GM18858 (cell line): Measurements from ENCODE around the gene GPR65.
A peak's percentile ranks its signal among the peaks of the same experiment; 100 is the strongest.

ENCODE experiments used
- ATAC-seq: cut with Tn5 transposase; IDR thresholded peaks from one replicate; pipeline ENCODE4 v1.9.1; 2021; ENCODE audit not compliant: unreplicated experiment

The GPR65 gene

GRCh38 chr14:88037325-88037724 is 32.4 kb downstream of the GPR65 start:
- no peak for ATAC-seq

GRCh38 chr14:88039197-88039596 is 34.3 kb downstream of the GPR65 start:
- ATAC-seq: no peak

- ATAC-seq: no peak
Measured at GRCh38 chr14:88040146-88040545, 35.2 kb downstream of the GPR65 start.

GRCh38 chr14:88043529-88044443 is 38.9 kb downstream of the GPR65 start:
- no peak for ATAC-seq

- ATAC-seq: no peak
Measured at GRCh38 chr14:88044444-88044758, 39.5 kb downstream of the GPR65 start.

- peak; percentile 88 for ATAC-seq
Measured at GRCh38 chr14:88044776-88045446, 40.0 kb downstream of the GPR65 start.

- ATAC-seq: no peak
Measured at GRCh38 chr14:88045705-88046104, 40.8 kb downstream of the GPR65 start.

GRCh38 chr14:88048351-88048750 is 43.4 kb downstream of the GPR65 start:
- no peak for ATAC-seq

GRCh38 chr14:88049266-88049665 is 44.3 kb downstream of the GPR65 start:
- ATAC-seq: no peak

GRCh38 chr14:88049936-88050335 is 45.0 kb downstream of the GPR65 start:
- no peak for ATAC-seq

GRCh38 chr14:88060576-88060975 is 55.6 kb downstream of the GPR65 start:
- ATAC-seq: no peak

GRCh38 chr14:88063811-88064210 is 58.9 kb downstream of the GPR65 start:
- ATAC-seq: no peak
